Measurements from ENCODE around the gene IFT122. TPM values are rescaled to one million over a fixed set of nuclear protein-coding genes. Genes with fewer than 3 reads are reported as not detected.

The IFT122 gene
- total and polyA plus RNA-seq, 8 donors = 15.3 to 37.1 (median 21.8) TPM

DNA sequence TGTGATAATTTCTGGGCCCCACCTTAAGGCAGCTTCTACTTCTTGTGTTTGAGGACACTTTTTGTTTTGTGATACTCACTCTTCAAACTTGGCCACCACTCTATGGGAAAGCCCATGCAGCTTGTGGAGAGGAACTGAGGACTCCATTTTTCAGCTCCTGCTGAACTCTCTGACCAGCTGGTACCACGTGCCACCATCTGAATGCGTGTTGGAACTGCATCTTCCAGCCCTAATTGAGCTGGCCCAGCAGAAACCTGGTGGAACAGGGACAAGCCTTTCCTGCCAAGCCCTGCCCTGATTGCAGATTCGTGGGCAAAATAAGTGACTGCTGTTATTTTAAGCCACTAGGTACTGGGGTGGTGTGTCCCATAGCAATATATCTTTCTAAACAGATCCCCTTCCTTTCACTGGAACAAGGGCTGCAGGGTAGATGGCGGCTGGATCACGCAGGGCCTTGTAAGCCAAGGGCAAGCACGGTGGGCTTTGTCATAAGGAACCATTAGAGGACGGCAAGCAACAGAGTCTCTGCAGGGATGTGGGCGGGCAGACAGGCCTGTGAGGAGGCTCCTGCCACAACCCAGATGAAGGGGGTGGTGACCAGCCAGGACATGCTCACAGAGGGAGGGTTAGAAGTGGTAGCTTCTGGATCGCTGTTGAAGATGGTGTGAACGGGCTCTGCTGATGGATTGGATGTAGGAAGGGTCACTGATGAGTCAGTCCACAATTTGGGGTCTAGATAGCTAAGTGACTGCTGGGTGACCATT lies 112.4 kb downstream of the IFT122 start:
- no peak for ATAC-seq
- TF ChIP-seq, protein P1, sequence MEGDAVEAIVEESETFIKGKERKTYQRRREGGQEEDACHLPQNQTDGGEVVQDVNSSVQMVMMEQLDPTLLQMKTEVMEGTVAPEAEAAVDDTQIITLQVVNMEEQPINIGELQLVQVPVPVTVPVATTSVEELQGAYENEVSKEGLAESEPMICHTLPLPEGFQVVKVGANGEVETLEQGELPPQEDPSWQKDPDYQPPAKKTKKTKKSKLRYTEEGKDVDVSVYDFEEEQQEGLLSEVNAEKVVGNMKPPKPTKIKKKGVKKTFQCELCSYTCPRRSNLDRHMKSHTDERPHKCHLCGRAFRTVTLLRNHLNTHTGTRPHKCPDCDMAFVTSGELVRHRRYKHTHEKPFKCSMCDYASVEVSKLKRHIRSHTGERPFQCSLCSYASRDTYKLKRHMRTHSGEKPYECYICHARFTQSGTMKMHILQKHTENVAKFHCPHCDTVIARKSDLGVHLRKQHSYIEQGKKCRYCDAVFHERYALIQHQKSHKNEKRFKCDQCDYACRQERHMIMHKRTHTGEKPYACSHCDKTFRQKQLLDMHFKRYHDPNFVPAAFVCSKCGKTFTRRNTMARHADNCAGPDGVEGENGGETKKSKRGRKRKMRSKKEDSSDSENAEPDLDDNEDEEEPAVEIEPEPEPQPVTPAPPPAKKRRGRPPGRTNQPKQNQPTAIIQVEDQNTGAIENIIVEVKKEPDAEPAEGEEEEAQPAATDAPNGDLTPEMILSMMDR (IDR thresholded peaks at IDR 0.05) = no peak
- H3K36me3 ChIP-seq = no peaks in the 10 kb centered on the region
- no peaks in the 10 kb centered on the region for H3K27me3 ChIP-seq
- H3K27ac ChIP-seq = no peak overlapping the region
- no peak for FAIRE-seq
- WGBS, 2 donors = 81 to 83% methylated on average over 10 of the region's 10 CpGs
- DNase-seq = peak in 1 of 6 donors; percentile 31
- intact Hi-C loops (cut with DNase I) = no loop called here
- H3K4me1 ChIP-seq = peaks cover 0 to 4% (median 0%) of the 10 kb centered on the region in 3 donors
- H3K4me3 ChIP-seq = no peak overlapping the region
- no peaks in the 10 kb centered on the region for H3K9me3 ChIP-seq

DNA sequence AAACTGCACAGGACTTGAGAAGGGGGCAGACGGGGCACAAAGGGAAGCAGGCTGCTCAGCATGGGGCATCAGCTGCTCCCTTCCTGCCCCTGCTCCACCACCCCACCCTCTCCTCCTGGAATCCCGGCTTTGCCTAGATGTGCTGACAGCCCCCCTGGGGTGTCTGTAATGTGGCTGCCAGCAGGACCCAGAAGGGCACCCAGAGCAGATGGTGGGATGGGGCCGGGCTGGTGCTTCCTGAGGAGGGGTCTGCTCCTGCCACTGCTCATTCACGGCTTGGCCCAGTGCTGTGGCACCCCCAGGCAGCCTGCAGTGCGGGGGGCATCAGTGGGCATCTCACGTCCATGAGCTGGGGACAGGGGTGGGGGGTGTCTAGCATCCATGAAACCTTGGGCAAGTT lies 113.1 kb downstream of the IFT122 start:
- 63 to 69% methylated on average over 6 of the region's 6 CpGs for WGBS, 2 donors
- H3K4me3 ChIP-seq = no peak overlapping the region
- no peaks in the 10 kb centered on the region for H3K36me3 ChIP-seq
- FAIRE-seq (no peak), DNase-seq (peak in 1 of 6 donors; percentile 43), ATAC-seq (no peak)
- no peaks in the 10 kb centered on the region for H3K27me3 ChIP-seq
- TF ChIP-seq, protein P1 (IDR thresholded peaks at IDR 0.05) = no peak
- H3K9me3 ChIP-seq = no peaks in the 10 kb centered on the region
- peaks cover 0 to 4% (median 0%) of the 10 kb centered on the region in 3 donors for H3K4me1 ChIP-seq
- intact Hi-C loops (cut with DNase I) = no loop called here
- no peak overlapping the region for H3K27ac ChIP-seq

DNA sequence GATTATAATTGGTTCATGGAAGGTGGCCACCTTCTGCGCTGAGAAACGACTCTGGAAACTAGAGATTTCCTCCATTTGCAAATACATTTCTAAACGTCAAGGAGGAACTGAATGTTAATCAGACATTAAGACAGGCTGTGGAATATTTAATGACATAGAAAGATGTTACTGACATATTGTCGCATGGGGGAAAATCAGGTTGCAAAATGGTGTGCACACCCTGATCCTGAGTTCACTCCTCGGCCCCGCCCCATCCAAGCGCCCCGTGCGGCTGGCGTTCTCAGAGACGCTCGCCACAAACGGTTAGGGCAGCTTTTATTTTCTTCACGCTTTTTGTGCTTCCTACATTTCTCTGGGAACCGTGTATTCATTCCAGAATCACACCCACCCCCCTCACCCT lies 113.7 kb downstream of the IFT122 start:
- intact Hi-C loops (cut with DNase I) = no loop called here
- peak in 1 of 6 donors; percentile 8 for DNase-seq
- TF ChIP-seq, protein P1 (IDR thresholded peaks at IDR 0.05) = no peak
- no peak for FAIRE-seq
- 58 to 70% methylated on average over 15 of the region's 15 CpGs for WGBS, 2 donors
- H3K36me3 ChIP-seq = no peaks in the 10 kb centered on the region
- no peak overlapping the region for H3K4me3 ChIP-seq
- no peak overlapping the region for H3K27ac ChIP-seq
- no peaks in the 10 kb centered on the region for H3K27me3 ChIP-seq
- H3K9me3 ChIP-seq = no peaks in the 10 kb centered on the region
- no peak for ATAC-seq
- H3K4me1 ChIP-seq = peaks cover 0 to 4% (median 0%) of the 10 kb centered on the region in 3 donors

DNA sequence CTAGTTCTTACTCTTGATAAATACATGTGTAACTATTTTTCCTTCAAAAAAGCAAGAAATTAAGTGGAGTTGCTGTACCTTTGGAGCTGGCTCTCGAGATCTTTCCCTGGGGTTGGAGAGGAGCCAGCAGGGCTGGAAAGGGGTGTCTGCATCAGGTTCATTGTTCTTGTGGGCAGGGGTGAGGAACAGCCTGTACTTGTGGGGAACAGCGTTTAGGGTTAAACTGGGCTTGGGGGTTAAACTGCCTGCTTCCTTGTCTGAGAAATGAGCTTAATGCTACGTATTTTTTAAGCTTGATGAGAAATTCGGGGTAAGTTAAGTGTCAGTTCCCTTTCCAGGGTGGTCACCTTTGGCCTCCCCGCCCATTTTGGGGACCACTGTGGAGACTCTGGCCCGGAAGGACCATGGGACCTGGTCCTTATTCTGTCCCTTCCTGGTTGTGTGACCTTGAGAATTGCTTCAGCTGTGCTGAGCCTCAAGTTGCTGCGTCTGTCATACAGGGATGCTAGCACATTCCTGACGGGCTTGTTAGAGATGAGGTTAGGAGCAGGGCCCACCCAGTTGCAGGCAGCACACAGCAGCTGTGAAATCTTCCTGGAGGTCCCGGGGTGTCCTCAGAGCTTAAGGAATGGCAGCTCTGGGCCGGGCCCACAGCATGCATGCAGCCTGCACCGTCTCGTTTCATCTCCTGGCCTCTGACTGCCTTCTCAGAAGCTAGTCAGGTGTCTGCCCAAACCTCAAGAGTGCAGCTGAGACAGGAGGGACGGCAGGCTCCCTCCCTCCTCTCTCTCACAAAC lies 114.5 kb downstream of the IFT122 start:
- no peak for FAIRE-seq
- DNase-seq = peak in 1 of 6 donors; percentile 16
- no peak for ATAC-seq
- H3K9me3 ChIP-seq = no peaks in the 10 kb centered on the region
- 50 to 68% methylated on average over 13 of the region's 13 CpGs for WGBS, 2 donors
- H3K4me3 ChIP-seq = no peak overlapping the region
- TF ChIP-seq, protein P1 (IDR thresholded peaks at IDR 0.05) = no peak
- H3K27ac ChIP-seq = no peak overlapping the region
- H3K27me3 ChIP-seq = no peaks in the 10 kb centered on the region
- no peaks in the 10 kb centered on the region for H3K36me3 ChIP-seq
- H3K4me1 ChIP-seq = no peaks in the 10 kb centered on the region
- intact Hi-C loops (cut with DNase I) = no loop called here

Measured in pancreas (tissue), 10 donors.